ENCODE data around the gene TSC22D4.
"Not testable (repeated sequence)": the region's sequence is repeated elsewhere in the genome, so short reads cannot be mapped to it uniquely, and the experiment has no call there.

The TSC22D4 gene

GRCh38 chr7:100472121-100472851 is 6.7 kb downstream of the TSC22D4 start:
- no peak for DNase-seq

GRCh38 chr7:100471021-100471420 is 8.0 kb downstream of the TSC22D4 start:
- no peak for DNase-seq

GRCh38 chr7:100469227-100470044 is 9.6 kb downstream of the TSC22D4 start:
- peak; percentile 62 for DNase-seq

- no peak for DNase-seq
These were observed 11.2 kb downstream of the TSC22D4 start for GRCh38 chr7:100467638-100468373.

GRCh38 chr7:100466653-100467605 is 12.1 kb downstream of the TSC22D4 start:
- DNase-seq, result no peak

- DNase-seq, result peak; percentile 73
These were observed 13.2 kb downstream of the TSC22D4 start for GRCh38 chr7:100465702-100466311.

- peak; percentile 31 for DNase-seq
These were observed 13.7 kb downstream of the TSC22D4 start for GRCh38 chr7:100465299-100465698.

GRCh38 chr7:100464791-100465190 is 14.2 kb downstream of the TSC22D4 start:
- DNase-seq, result no peak

GRCh38 chr7:100464210-100464660 is 14.8 kb downstream of the TSC22D4 start, which contains the start of gene SPACDR:
TSS of gene SPACDR (minus strand) at chr7:100464260. CDS start at chr7:100464025, 235 bp downstream.
- DNase-seq, result peak; percentile 22

GRCh38 chr7:100457033-100457432 is 22.0 kb downstream of the TSC22D4 start:
- DNase-seq, result no peak

GRCh38 chr7:100456562-100456961 is 22.5 kb downstream of the TSC22D4 start:
- DNase-seq, result no peak

- no peak for DNase-seq
These were observed 23.8 kb downstream of the TSC22D4 start for GRCh38 chr7:100455206-100455605.

GRCh38 chr7:100453854-100454253 is 25.2 kb downstream of the TSC22D4 start:
- DNase-seq, result not testable (repeated sequence)

- no peak for DNase-seq
These were observed 26.5 kb downstream of the TSC22D4 start for GRCh38 chr7:100452513-100452912.

GRCh38 chr7:100449190-100449795 is 29.7 kb downstream of the TSC22D4 start:
- DNase-seq, result no peak

GRCh38 chr7:100447363-100447762 is 31.7 kb downstream of the TSC22D4 start:
- not testable (repeated sequence) for DNase-seq

- peak; percentile 66 for DNase-seq
These were observed 33.0 kb downstream of the TSC22D4 start for GRCh38 chr7:100446040-100446439.

- peak; percentile 65 for DNase-seq
These were observed 34.4 kb downstream of the TSC22D4 start for GRCh38 chr7:100444311-100445278.

- no peak for DNase-seq
These were observed 35.7 kb downstream of the TSC22D4 start for GRCh38 chr7:100443096-100443840.

All from fibroblast of skin of right biceps (primary cell).